ENCODE measurements around the gene CHSY1. TPM values are rescaled to one million over a fixed set of nuclear protein-coding genes. Genes with fewer than 3 reads are reported as not detected.

The CHSY1 gene
- total RNA-seq, 2 experiments from 2014 or later, result 5.0 to 14.3 TPM

- Histone ChIP-seq H3K4me2 (ENCODE audit: low read length) (peak overlapping the region; percentile 66), H3K9me2 (ENCODE audit: insufficient read depth, low read length) (no peaks in the 10 kb centered on the region), H3K27ac (ENCODE audit: low read depth, low read length, poor library complexity, severe bottlenecking) (no peak overlapping the region), H3K79me2 (ENCODE audit: insufficient read depth, low read depth, low read length) (peaks cover 42% of the 10 kb centered on the region), H3K4me3 (ENCODE audit: low read depth, low read length, poor library complexity, severe bottlenecking) (peak overlapping the region; percentile 90), H3K36me3 (ENCODE audit: insufficient read depth, low read length) (peaks cover 39% of the 10 kb centered on the region), H3K9me3 (ENCODE audit: low read length) (peaks cover 6% of the 10 kb centered on the region), H4K20me1 (ENCODE audit: insufficient read depth, low read length) (peaks cover 29% of the 10 kb centered on the region), H2AFZ (ENCODE audit: low read length) (peak overlapping the region; percentile 70), H3K4me1 (ENCODE audit: insufficient read depth, low read length, poor library complexity, severe bottlenecking) (peaks cover 27% of the 10 kb centered on the region)
- ChIA-PET POLR2A (interaction anchor here (0.6 to 1.9 kb wide), 8 partner anchors 10 to 363 kb away, joined by 3 to 9 read pairs (median 4); no protein-coding TSS in a partner anchor), CTCF (ENCODE audit: unreplicated experiment) (interaction anchor here (1.2 kb wide), 1 partner anchor 359 kb away, joined by 5 read pairs; no protein-coding TSS in a partner anchor)
- no peak for TF ChIP-seq CTCF (conservative IDR thresholded peaks at IDR 0.05; ENCODE audit: low read length)
- no peak for TF ChIP-seq EZH2phosphoT487 (IDR thresholded peaks at IDR 0.05; ENCODE audit: borderline replicate concordance, low read depth, low read length)
- no peak for DNase-seq (ENCODE audit: low spot score)
- TSS peak; percentile 77 for BruUV-seq (replicated peaks)
- intact Hi-C loops (cut with micrococcal nuclease; ENCODE audit: unreplicated experiment), result no loop called here
Observed at GRCh38 chr15:101295607-101296161, 43.8 kb upstream of the CHSY1 start.

DNA sequence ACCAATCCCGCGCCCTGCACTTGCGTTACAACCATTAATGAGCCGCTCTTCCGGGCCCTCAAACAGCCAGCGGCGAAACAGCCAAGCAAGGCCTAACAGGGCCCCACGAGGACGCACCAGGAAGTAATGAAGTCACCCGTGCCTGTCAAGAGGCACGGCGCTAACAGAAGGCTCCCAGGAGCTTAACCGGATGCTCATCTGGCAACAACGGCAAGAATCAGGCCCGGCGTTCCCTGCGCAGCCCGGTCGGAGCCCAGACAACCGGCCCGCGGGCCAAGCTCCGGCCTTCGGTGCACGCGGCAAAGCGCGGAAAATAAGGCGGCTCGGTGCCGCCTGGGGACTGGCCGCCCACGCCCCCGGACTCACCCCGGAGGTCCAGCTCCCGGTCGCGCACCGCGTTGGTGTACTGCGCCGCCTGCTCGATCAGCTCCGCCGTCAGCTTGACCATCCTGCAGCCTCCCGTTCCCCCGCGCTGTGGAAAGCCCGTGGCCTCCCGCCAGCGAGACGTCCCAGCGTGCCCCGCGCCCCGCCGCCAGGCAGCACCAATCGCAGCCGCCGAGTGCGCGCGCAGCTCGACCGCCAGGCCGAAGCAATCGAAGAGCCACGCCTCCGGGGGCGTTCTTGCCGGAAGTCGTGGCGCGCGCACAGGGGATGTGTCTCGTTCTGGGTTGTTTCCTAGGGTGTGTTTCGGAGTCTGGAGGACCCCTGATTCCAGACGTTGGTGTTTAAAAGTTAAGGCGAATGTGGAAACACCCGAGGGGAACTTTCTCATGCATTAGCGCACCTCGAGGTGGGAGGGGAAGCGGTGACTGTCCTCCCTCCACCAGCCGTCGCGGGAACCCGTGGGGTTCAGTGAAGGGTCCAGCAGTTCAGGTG, 43.1 kb upstream of the CHSY1 start, which contains the start of gene SNRPA1:
Gene SNRPA1 (minus strand): TSS at position 518 of the 876 bp plus-strand sequence. CDS start 70 bp downstream, at position 448.
- H3K27ac ChIP-seq (ENCODE audit: low read depth, low read length, poor library complexity, severe bottlenecking), result peak within 1 kb of the TSS; percentile 84
- peaks cover 27% of the 10 kb centered on the region for H3K4me1 ChIP-seq (ENCODE audit: insufficient read depth, low read length, poor library complexity, severe bottlenecking)
- peak within 1 kb of the TSS; percentile 87 for H3K4me2 ChIP-seq (ENCODE audit: low read length)
- peak; percentile 96 for DNase-seq (ENCODE audit: low spot score)
- peak within 1 kb of the TSS; percentile 90 for H3K4me3 ChIP-seq (ENCODE audit: low read depth, low read length, poor library complexity, severe bottlenecking)
- ChIA-PET CTCF (ENCODE audit: unreplicated experiment) (no interaction called here), POLR2A (interaction anchor here (0.6 to 2.7 kb wide), 11 partner anchors 9 to 533 kb away, joined by 3 to 12 read pairs (median 4); no protein-coding TSS in a partner anchor)
- H3K79me2 ChIP-seq (ENCODE audit: insufficient read depth, low read depth, low read length), result peaks cover 49% of the 10 kb centered on the region
- peaks cover 46% of the 10 kb centered on the region for H3K36me3 ChIP-seq (ENCODE audit: insufficient read depth, low read length)
- H2AFZ ChIP-seq (ENCODE audit: low read length), result peak within 1 kb of the TSS; percentile 70
- H3K9me3 ChIP-seq (ENCODE audit: low read length), result peaks cover 6% of the 10 kb centered on the region
- H3K9me2 ChIP-seq (ENCODE audit: insufficient read depth, low read length), result no peaks in the 10 kb centered on the region
- BruUV-seq (replicated peaks), result no TSS peak
- intact Hi-C loops (cut with micrococcal nuclease; ENCODE audit: unreplicated experiment), result loop anchor here (1.0 to 5.0 kb wide), 3 partner anchors 357 to 693 kb away; partner anchors contain the start of genes ASB7, LINS1, TARS3 and TM2D3
- H4K20me1 ChIP-seq (ENCODE audit: insufficient read depth, low read length), result peaks cover 29% of the 10 kb centered on the region
- no peak for TF ChIP-seq CTCF (conservative IDR thresholded peaks at IDR 0.05; ENCODE audit: low read length)
- no peak for TF ChIP-seq EZH2phosphoT487 (IDR thresholded peaks at IDR 0.05; ENCODE audit: borderline replicate concordance, low read depth, low read length)
